H4 (cell line): ENCODE data around the gene SMIM32. TPM values are rescaled to one million over a fixed set of nuclear protein-coding genes. Genes with fewer than 3 reads are reported as not detected.

ENCODE experiments used
- DNase-seq: peaks from one replicate; pipeline ENCODE4 v3.0.0-alpha.2; 2015; ENCODE audit warnings: low spot score
- total RNA-seq: library from RNA; depleted of rRNA; stranded (reverse); fragments of >200 nt; shearing (Covaris generic); gene quantifications from 2 replicates; pipeline ENCODE4 v1.2.3, GENCODE V29; 2014

The SMIM32 gene
- total RNA-seq, 1 experiment from 2014 or later = not detected

GRCh38 chr5:136186796-136187195 lies 6.2 kb downstream of the SMIM32 start:
- DNase-seq = no peak

DNA sequence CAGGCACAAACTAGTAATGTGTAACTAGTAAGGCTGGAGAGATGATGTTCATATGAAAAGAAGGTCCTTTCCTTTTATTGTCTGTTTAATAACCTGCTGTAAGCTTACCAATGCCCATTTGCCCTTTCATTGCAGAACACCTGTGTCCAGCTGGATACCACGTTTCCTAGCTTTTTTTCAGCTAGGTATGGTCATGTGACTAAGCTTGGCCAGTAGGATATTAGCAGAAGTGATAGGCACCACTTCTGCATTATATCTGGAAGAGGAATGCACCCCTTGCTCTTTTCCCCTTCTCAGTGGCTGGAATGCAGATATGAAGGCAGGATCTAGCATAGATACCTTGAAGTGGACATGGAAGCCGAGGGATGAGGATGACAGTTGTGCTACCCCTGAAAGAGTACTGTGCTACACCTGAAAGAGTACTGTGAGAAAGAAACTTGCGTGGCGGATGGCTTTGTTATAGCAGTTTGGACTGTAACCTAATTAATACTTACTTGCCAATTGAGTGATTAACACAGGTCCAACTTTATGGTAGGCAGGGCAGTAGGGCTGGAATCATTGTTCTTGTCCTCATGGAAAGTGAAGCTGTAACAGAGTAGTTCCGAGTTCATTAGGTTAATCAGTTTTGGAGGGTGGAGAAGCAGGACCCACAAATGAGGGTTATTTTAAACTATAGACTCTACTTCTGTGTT lies 6.8 kb downstream of the SMIM32 start:
- DNase-seq = no peak

GRCh38 chr5:136182618-136183017 lies 10.3 kb downstream of the SMIM32 start:
- DNase-seq = no peak

- DNase-seq = peak; percentile 68
These were observed 18.8 kb downstream of the SMIM32 start for GRCh38 chr5:136174021-136174659.

GRCh38 chr5:136169218-136169617 lies 23.7 kb downstream of the SMIM32 start:
- DNase-seq = no peak

- DNase-seq = no peak
These were observed 26.1 kb downstream of the SMIM32 start for GRCh38 chr5:136166909-136167308.

DNA sequence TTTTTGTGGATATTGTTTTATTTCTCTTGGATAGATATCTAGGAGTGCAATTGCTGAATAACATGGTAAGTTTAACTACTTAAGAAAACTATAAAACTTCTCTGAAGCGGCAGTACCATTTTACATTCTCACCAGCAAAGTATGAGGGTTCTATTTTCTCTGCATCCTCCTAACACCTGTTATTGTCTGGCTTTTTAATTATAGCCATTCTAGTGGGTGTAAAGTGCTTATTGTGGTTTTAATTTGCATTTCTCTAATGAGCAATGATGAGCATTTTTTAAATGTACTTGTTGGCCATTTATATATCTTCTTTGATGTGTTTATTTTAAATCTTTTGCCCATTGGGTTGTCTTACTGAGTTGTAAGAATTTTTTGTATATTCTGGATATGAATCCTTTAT lies 28.7 kb downstream of the SMIM32 start:
- DNase-seq = no peak

- DNase-seq = no peak
These were observed 31.0 kb downstream of the SMIM32 start for GRCh38 chr5:136162008-136162407.

- no peak for DNase-seq
These were observed 33.5 kb downstream of the SMIM32 start for GRCh38 chr5:136159457-136159856.

GRCh38 chr5:136157514-136157913 lies 35.4 kb downstream of the SMIM32 start:
- DNase-seq = no peak

DNA sequence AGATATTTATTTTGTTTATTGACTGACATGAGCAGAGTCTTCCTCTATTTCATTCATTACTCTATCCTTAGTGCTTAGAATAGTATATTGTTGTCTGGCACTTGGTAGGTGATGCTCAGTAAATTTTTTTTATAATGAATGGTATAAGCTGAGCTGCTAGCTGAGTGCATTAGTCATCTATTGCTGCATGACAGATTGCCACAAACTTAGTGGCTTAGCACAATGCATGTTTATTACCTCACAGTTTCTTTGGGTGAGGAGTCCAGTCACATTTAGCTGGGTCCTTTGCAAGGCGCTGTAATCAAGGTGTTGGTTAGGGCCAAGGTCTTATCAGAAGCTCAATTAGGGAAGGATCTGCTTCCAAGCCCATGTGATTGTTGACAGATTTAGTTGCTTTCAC lies 37.2 kb downstream of the SMIM32 start:
- no peak for DNase-seq

GRCh38 chr5:136155078-136155477 lies 37.9 kb downstream of the SMIM32 start:
- DNase-seq = no peak

- DNase-seq = no peak
These were observed 39.3 kb downstream of the SMIM32 start for GRCh38 chr5:136153581-136154236.

DNA sequence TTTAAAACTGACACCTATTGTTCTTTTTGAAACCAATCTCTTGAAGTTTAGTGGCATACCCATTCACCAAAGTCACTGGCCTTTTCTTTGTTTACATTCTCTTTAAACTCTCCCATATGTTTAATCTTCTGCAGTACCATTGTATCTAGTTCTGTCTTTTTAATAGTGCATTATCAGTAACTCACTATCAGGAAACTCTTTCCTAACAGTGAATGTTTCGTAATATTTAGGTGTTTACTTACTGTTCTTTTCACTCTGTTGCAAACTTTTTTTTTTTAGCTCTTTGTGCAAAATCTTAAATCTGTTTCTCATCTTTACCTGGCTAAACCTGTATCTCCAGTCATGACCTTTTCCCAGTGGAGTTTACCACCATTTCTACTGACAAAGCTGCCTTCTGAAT lies 43.1 kb downstream of the SMIM32 start:
- DNase-seq = no peak

- no peak for DNase-seq
These were observed 45.3 kb downstream of the SMIM32 start for GRCh38 chr5:136147632-136148031.

- no peak for DNase-seq
These were observed 46.8 kb downstream of the SMIM32 start for GRCh38 chr5:136146201-136146600.

GRCh38 chr5:136145030-136145429 lies 47.9 kb downstream of the SMIM32 start:
- DNase-seq = no peak

DNA sequence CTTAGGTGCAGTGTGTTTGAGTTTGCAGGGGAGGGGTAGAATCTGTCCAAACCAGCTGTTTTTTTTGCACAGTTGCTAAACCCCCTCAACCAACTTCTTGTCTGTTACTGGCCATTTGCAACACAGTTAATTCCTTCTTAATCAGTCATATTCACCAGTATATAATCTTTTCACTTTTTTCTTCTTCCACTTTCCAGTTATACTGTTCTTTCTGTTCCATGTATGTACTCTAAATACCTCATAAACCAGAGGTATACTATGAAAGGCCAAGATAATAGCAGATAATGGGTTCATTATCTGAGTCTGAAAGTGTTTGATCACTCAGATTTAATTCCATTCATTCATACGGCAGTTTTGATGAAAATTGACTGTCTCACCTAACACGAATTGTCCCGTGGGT lies 49.2 kb downstream of the SMIM32 start:
- DNase-seq = no peak

- no peak for DNase-seq
These were observed 49.6 kb downstream of the SMIM32 start for GRCh38 chr5:136143312-136143711.

DNA sequence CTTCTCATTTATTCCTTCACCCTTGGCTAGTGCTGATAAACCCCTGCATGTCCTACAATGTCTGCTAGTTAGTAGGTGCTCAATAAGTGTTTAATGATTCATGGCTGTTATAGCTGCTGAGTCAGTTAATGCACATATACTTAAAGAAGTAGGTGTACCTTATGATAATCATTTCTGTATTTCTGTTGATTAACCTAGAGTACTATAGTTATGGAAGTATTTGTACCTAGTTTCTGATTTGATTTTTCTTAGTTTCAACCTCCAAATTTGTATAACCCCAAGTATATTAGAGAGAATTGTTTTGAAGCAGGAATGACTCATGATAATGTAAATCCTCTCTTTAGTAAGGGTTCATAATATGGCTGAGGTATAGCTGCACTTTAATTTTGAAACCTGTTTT lies 51.4 kb downstream of the SMIM32 start:
- DNase-seq = no peak
